C4-2B (cell line): ENCODE measurements around the gene ITGA8.

Experiments used
- H3K27ac ChIP-seq: fragments of 450-650 bp; 2 replicates; pipeline ENCODE4 v1.5.1; 2017
- CTCF ChIP-seq: fragments of 450-650 bp; conservative IDR thresholded peaks from 2 replicates; pipeline ENCODE4 v1.5.1; 2017; ENCODE audit warnings: mild to moderate bottlenecking
- ZFX ChIP-seq: fragments of 450-650 bp; IDR thresholded peaks from 2 replicates; pipeline ENCODE4 v1.6.1; 2017

Gene ITGA8

GRCh38 chr10:15464381-15464780 lies 255.3 kb downstream of the ITGA8 start:
- TF ChIP-seq ZFX: no peak
- no peak for TF ChIP-seq CTCF

More at GRCh38 chr10:15464381-15464780, 255.3 kb downstream of the ITGA8 start:
- no peak overlapping the region for H3K27ac ChIP-seq
